Large intestine (tissue), 3 donors: Measurements from ENCODE around the gene PTPRD. TPM values are rescaled to one million over a fixed set of nuclear protein-coding genes. Genes with fewer than 3 reads are reported as not detected.

Experiments
- DNase-seq, 2 donors: peaks; one replicate each; pipeline versions ENCODE4 v3.0.0 to v3.0.0-alpha.2; 2013
- H3K27ac ChIP-seq: one replicate; pipeline ENCODE4 v1.5.1; 2013; ENCODE audit warnings: low read length
- H3K27me3 ChIP-seq: 2 replicates; pipeline ENCODE4 v1.6.1; 2013; ENCODE audit warnings: low read length; ENCODE audit not compliant: control insufficient read depth, insufficient read depth
- H3K36me3 ChIP-seq: 2 replicates; pipeline ENCODE4 v1.6.1; 2013; ENCODE audit warnings: low read length; ENCODE audit not compliant: control insufficient read depth, insufficient read depth
- H3K4me1 ChIP-seq: one replicate; pipeline ENCODE4 v1.6.1; 2013; ENCODE audit warnings: low read length; ENCODE audit not compliant: control insufficient read depth, insufficient read depth
- H3K4me3 ChIP-seq: one replicate; pipeline ENCODE4 v1.5.1; 2013; ENCODE audit warnings: low read length
- H3K9me3 ChIP-seq: one replicate; pipeline ENCODE4 v1.6.1; 2013; ENCODE audit warnings: mild to moderate bottlenecking, low read depth, low read length, moderate library complexity; ENCODE audit not compliant: control insufficient read depth
- WGBS: methylation state at CpG from one replicate; pipeline ENCODE4 v1.1.5; 2013; ENCODE audit warnings: low lambda C conversion rate; ENCODE audit not compliant: insufficient coverage; 5-methylcytosine and 5-hydroxymethylcytosine counted together
- polyA plus RNA-seq: library from polyadenylated mRNA; unstranded; fragments of 120-200 nt; gene quantifications from one replicate; pipeline ENCODE4 v1.2.1, GENCODE V29; 2013

Gene PTPRD
- polyA plus RNA-seq, 1 donor: 12.0 TPM

- no CpG with 5 or more reads among the region's 3 CpGs for WGBS
- no peaks in the 10 kb centered on the region for H3K4me1 ChIP-seq
- no peaks in the 10 kb centered on the region for H3K9me3 ChIP-seq
- no peak overlapping the region for H3K4me3 ChIP-seq
- H3K36me3 ChIP-seq: no peaks in the 10 kb centered on the region
- H3K27me3 ChIP-seq: no peaks in the 10 kb centered on the region
- no peak overlapping the region for H3K27ac ChIP-seq
- DNase-seq: no peak
Observed at GRCh38 chr9:10597801-10598200, 15.0 kb downstream of the PTPRD start.

- Histone ChIP-seq H3K36me3 (no peaks in the 10 kb centered on the region), H3K4me3 (no peak overlapping the region), H3K9me3 (no peaks in the 10 kb centered on the region), H3K27me3 (no peaks in the 10 kb centered on the region), H3K4me1 (no peaks in the 10 kb centered on the region), H3K27ac (no peak overlapping the region)
- no peak for DNase-seq
- 100% methylated on average over 1 of the region's 3 CpGs for WGBS
Observed at GRCh38 chr9:10594482-10594881, 18.3 kb downstream of the PTPRD start.

- Histone ChIP-seq H3K4me1 (no peaks in the 10 kb centered on the region), H3K36me3 (no peaks in the 10 kb centered on the region), H3K27ac (no peak overlapping the region), H3K27me3 (no peaks in the 10 kb centered on the region), H3K9me3 (no peaks in the 10 kb centered on the region), H3K4me3 (no peak overlapping the region)
- DNase-seq: no peak
- 87% methylated on average over 6 of the region's 6 CpGs for WGBS
Observed at GRCh38 chr9:10586407-10586806, 26.4 kb downstream of the PTPRD start.

GRCh38 chr9:10571699-10572098, 41.1 kb downstream of the PTPRD start:
- WGBS: no CpG with 5 or more reads among the region's 5 CpGs
- Histone ChIP-seq H3K4me1 (no peaks in the 10 kb centered on the region), H3K9me3 (no peaks in the 10 kb centered on the region), H3K36me3 (no peaks in the 10 kb centered on the region), H3K27ac (no peak overlapping the region), H3K27me3 (no peaks in the 10 kb centered on the region), H3K4me3 (no peak overlapping the region)
- no peak for DNase-seq

GRCh38 chr9:10566848-10567247, 46.0 kb downstream of the PTPRD start:
- Histone ChIP-seq H3K4me3 (no peak overlapping the region), H3K9me3 (no peaks in the 10 kb centered on the region), H3K36me3 (no peaks in the 10 kb centered on the region), H3K27me3 (no peaks in the 10 kb centered on the region), H3K4me1 (no peaks in the 10 kb centered on the region), H3K27ac (no peak overlapping the region)
- WGBS: no CpG with 5 or more reads among the region's 1 CpG
- no peak for DNase-seq

- no peak for DNase-seq
- Histone ChIP-seq H3K27ac (no peak overlapping the region), H3K27me3 (no peaks in the 10 kb centered on the region), H3K9me3 (no peaks in the 10 kb centered on the region), H3K4me1 (no peaks in the 10 kb centered on the region), H3K4me3 (no peak overlapping the region), H3K36me3 (no peaks in the 10 kb centered on the region)
- 86% methylated on average over 1 of the region's 1 CpG for WGBS
Observed at GRCh38 chr9:10562581-10563343, 50.0 kb downstream of the PTPRD start.

GRCh38 chr9:10548348-10548747, 64.5 kb downstream of the PTPRD start:
- Histone ChIP-seq H3K4me3 (no peak overlapping the region), H3K27ac (no peak overlapping the region), H3K9me3 (no peaks in the 10 kb centered on the region), H3K4me1 (no peaks in the 10 kb centered on the region), H3K27me3 (no peaks in the 10 kb centered on the region), H3K36me3 (no peaks in the 10 kb centered on the region)
- no peak for DNase-seq
- WGBS: no CpG with 5 or more reads among the region's 1 CpG

- Histone ChIP-seq H3K9me3 (no peaks in the 10 kb centered on the region), H3K4me1 (no peaks in the 10 kb centered on the region), H3K27me3 (no peaks in the 10 kb centered on the region), H3K27ac (no peak overlapping the region), H3K36me3 (no peaks in the 10 kb centered on the region), H3K4me3 (no peak overlapping the region)
- DNase-seq: no peak
- WGBS: 77% methylated on average over 2 of the region's 2 CpGs
Observed at GRCh38 chr9:10538073-10538472, 74.7 kb downstream of the PTPRD start.

GRCh38 chr9:10534850-10535249, 78.0 kb downstream of the PTPRD start:
- no peak for DNase-seq

GRCh38 chr9:10525972-10526371, 86.8 kb downstream of the PTPRD start:
- WGBS: no CpG with 5 or more reads among the region's 1 CpG
- DNase-seq: no peak

More at GRCh38 chr9:10534850-10535249, 78.0 kb downstream of the PTPRD start:
- H3K36me3 ChIP-seq: no peaks in the 10 kb centered on the region
- no peaks in the 10 kb centered on the region for H3K4me1 ChIP-seq
- no CpG with 5 or more reads among the region's 1 CpG for WGBS
- no peaks in the 10 kb centered on the region for H3K9me3 ChIP-seq
- no peaks in the 10 kb centered on the region for H3K27me3 ChIP-seq
- H3K27ac ChIP-seq: no peak overlapping the region
- H3K4me3 ChIP-seq: no peak overlapping the region

GRCh38 chr9:10523164-10523563, 89.6 kb downstream of the PTPRD start:
- H3K27ac ChIP-seq: no peak overlapping the region
- no peak overlapping the region for H3K4me3 ChIP-seq
- H3K27me3 ChIP-seq: no peaks in the 10 kb centered on the region
- H3K9me3 ChIP-seq: no peaks in the 10 kb centered on the region
- H3K36me3 ChIP-seq: no peaks in the 10 kb centered on the region
- H3K4me1 ChIP-seq: no peaks in the 10 kb centered on the region
- WGBS: no CpG with 5 or more reads among the region's 5 CpGs
- no peak for DNase-seq

More at GRCh38 chr9:10525972-10526371, 86.8 kb downstream of the PTPRD start:
- Histone ChIP-seq H3K4me1 (no peaks in the 10 kb centered on the region), H3K36me3 (no peaks in the 10 kb centered on the region), H3K9me3 (no peaks in the 10 kb centered on the region), H3K27ac (no peak overlapping the region), H3K27me3 (no peaks in the 10 kb centered on the region), H3K4me3 (no peak overlapping the region)
